NCI-H2107 treated with DMSO at 0.1 percent for 48 hours (cell line): ENCODE results near the gene OPCML.

ENCODE experiments used
- DNase-seq: peaks from one replicate; lab custom pipeline; 2025; ENCODE audit not compliant: unreplicated experiment; lab: John Stamatoyannopoulos, UW

Gene OPCML

DNA sequence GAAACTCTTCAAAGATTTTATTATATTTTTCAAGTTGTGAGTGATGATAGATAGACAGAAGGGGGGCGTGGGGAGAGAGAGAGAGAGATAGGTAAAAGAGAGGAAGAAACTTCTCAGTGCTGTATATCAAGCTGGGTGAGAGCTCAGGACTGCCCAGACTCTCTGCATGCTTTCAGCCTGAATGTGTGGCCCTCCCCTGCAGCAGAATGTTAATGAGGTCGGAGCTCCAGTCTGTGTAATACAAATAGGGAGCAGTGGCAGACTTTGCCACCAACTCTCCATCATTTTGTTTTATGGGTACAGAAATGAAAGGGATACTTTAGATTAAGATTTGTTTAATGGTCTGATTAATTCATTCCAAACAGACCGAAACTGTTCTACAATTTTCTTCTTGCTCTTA, 752.8 kb downstream of the OPCML start:
- no peak for DNase-seq

DNA sequence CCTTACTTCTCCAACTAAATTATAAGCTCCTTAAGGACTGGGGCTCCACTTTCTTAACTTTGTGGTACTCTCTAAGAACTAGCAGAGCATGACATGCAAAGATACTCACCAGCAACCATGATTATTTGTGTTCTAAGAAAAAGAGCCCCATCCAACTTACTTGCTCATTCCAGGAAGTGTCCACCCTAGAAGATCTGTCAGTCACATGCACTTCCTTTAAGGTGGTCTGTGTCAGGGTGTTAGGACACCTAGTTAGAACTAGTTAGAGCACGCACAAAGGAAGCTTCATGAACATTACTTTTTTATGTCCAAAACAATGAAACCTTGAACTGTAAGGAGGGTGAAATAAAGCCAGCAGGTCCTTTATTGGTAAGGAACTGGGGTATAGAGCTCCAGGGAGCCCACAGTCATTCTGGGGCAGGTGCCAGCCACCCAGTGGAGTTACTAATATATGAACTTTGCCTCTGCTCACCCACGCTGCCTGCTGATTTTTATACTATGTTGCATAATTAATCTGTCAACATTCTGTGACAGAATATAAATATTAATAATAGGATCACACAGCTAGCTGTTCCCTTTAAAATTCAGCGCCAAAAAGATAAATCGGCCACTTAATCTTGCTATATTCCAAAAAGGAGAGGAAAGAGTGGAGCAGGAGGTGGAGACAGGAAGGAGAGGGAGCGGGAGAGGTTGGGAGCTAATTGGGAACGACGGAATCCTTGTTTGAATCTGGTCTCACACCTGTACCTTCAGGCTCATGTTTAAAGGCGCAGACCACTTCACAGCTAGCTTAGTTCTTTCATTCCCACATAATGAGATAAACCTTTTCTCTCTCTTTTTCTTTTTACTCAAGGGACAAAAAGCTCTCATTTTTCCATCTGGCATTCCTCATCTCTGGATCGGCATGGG, 755.0 kb downstream of the OPCML start:
- DNase-seq, result no peak

DNA sequence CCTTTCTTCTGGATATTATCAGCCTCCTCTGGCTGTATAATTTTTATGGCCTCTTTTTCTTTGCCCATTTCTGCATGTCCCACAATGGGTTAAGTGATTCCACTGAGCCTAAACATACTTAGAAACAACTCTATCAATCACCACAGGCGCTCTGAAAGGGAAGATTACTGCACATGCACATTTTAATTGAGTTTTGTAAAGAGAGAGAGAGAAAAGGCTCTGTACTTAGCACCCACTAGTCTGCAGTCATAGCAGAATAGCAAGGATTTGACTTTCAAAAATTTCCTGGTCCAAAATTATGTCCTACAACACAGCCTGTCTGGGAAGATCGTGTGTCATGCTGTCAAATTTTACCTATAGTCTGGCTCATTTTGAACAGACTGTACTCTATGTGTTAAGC, 758.5 kb downstream of the OPCML start:
- DNase-seq, result no peak

DNA sequence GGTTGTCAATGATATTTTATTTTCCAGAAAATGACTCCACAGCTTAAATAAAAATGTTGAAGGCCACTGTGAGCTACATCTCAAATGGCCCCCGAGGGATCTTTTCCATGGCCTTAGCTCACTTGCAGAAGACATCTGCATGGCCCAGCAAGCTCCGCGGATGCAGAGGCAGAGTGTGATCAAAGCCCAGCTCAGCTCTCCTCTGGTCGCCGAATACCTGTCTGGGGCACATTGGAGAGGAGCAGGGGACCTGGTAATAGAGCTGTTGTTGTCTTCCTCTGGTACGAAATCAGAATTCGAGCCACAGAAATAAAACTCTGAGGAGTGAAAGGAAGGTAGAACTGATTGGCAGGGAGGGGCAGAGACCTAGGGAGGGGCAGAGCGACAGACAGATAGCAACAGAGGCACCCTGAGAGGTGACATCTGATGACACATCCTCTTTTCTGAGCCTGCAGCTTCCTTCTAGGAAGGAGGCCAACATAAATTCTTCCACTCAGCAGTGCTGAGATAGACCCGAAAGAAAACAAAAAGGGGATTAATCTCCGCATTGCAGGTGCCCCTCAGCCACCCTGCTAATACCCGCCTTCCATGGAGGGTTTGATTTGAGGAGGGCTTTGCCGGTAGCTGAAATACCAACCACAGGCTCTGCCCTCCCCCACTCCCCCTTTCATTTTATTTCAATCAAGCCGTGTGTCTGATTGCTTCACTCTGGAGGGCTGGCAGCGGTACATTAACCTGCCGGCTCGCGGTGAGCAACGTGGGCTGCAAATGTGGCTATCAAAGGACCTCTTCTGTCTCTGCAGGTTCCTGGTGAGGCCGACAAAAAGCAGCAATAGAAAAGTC, 759.4 kb downstream of the OPCML start:
- no peak for DNase-seq

DNA sequence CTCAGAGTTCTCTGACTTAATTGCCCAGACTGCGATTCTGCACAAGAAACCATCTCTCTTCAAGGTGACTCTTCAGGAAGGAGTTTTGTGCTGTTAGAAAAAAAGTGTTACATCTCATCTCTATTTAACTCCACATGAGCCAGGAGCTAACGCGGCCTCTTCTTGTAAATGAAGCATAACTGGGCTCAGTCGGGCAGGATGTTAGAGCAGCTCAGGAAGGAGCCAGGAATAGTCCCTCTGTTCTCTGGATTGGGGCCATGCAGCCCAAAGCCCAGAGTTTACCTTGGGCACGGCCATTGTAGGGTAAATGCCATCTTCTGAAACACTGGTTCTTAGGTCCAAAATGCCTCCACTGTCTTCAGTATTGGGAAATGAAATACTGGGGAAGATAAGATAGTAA, 760.6 kb downstream of the OPCML start:
- no peak for DNase-seq

DNA sequence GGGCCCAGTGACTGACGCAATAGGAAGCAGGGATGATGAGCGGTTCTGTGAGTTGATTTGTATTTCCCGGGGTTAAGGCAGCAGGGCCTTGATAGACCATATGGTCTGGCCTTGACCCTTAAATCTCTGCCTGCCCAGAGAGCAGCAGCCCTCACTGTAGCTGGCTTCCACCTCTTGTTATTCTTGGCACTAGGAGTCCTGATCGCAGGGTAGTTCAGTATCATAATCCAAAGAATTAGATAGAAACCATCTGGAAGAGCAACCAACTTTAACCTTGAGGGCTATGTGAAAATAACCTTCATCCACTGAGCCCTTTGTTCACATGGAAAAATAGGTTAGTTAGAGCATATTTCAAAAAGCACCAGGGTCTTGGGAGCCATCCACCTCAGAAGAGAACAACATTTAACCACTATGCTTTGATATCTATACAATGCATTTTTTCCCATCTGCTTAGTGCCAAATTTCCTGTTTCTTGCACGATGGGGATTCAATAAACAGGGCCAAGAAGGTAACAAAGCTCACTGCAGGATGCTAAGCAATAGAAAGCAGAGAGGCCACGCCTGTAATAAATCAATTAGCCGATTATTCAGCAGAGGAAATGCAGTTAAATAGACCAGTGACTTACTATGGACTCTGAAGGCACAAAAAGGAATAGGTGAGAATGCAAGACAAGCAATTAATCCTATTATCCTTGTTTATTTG, 761.3 kb downstream of the OPCML start:
- no peak for DNase-seq

DNA sequence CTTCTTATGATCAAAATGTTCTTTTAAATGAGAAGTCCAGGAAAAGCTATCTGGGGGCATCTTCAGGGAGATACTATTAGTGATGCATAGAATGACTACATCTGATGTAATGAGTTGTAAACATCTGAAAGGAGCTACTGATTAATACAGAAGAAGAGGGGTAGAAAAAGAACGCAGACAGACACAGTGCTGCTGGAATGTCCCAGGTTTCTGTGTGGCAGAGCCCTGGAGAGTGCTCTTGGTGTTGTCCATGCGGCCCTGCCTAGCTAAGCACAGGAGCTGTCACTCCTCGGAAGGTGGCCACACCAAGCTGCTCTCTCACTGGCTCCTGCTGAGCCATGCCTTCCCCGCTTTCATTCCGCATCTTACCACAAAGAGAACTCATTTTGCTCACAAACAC, 768.8 kb downstream of the OPCML start:
- no peak for DNase-seq

DNA sequence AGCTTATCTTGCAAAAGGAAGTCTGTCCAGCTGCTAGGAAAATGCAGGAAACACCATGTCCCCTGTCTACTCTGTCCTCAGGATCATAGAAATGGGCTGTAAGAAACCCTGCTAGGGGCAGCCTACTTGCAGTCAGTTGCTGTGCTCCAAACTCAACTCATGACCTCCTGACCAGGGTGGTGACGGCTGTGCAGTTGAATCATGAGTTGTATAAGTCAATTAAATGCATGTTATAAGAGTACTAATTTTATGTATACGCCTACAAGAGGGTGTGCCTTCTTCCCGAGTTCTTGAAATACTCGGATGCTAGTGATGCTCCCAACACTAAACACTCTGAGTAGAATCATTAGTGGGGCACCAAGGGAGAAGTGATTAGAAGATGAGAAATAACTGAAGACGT, 776.4 kb downstream of the OPCML start:
- no peak for DNase-seq

DNA sequence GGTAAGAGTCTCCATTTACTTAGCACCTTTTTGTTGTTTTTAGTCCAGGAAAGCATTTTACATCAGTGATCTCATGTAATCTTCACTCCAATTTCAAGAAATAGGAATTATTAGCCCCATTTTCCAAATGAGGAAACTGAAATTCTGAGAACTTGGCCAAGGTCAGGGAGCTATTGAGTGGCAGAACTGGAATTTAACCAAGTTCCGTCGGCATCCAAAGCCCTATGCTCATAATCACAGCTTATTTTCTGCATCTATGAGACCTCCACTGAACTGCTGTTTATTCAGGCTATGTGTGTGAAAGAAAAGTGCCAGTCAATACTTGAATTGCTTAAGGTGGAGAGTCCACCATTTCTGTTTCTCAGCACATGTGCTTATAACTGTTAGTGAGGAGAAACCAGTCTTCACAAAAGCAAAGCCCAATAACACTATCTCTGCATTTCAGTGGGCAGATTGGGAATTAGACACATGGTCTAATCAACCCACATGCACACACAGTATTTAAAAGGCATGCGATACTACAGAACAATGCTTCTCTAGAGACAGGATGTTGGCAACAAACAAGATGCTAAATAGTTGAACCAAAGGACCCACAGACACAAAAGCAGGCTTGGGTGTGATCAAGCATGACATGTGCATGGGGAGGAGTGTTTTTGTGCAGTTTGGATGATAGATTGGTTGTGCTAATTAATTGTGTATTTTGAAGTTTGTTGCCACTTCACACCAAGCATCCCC, 780.6 kb downstream of the OPCML start:
- no peak for DNase-seq

DNA sequence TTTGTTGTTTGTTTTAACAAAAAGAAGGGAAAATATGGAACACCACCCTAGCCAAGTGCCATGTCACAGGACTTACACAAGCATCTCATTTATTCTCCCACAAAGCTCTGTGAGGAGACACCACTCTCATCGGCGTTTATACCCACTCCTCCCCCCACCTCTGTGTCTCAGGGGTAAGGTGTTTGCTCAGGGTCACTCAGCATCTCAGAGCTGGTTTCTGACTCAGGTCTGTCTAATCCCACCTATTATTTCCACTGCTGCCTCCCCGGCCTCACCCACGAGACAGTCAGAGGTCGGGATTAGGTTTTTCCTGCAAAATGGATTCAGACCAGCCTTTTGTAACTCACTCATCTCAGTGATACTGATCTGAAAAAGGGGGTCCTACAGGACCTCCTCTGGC, 786.0 kb downstream of the OPCML start:
- DNase-seq, result no peak

DNA sequence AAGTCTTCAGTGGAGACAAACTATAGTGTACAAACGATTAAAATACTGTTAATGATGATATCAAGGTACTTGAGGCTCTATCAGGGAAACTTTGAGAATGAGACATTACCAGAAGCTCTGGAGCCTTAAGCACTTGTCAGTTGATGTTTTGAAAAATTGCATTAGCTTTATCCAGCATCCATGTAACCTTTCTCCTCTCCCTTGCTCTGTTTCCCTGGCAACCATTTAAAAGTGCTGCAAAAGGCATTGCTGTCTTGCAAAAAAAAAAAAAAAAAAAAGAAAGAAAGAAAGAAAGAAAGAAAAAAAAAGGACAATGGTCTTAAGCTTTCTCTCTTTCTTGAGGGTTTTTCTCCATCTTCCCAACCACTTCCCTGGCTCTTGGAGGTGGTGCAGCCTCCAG, 787.0 kb downstream of the OPCML start:
- DNase-seq, result no peak

DNA sequence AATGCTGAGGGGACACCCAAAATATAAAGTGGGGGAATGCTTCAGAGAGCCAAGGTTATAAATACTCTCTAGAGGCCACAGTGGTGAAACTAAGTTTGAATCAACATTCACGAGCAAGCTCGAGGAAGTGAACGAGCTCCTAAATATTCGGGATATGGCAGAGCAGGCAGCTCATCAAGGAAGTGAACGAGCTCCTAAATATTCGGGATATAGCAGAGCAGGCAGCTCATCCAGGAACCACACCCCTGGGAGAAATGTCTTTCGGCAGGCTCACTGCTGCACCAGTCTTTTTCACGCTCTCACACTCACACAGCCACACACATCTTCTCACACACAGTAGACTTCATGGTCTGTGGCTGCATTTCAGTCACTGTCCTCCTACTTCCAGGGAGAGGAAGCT, 787.5 kb downstream of the OPCML start:
- DNase-seq, result no peak

DNA sequence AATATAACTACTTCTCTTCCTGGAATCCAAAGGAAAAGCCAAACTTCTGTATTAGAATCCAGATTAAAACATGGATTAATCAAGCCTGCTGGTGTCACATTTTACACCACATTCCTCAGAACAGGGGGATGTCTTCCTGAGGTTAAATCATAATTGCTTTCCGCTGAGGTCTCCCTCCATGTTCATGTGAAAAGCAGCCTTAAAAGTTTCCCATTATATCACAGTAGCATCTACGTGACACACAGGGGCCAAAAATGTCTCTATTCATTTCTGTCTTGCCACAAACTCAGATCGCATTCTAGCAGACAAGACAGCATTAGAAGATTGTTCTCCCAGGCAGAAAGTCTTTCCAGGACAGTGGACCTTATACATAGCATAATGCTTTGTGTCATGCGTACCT, 788.7 kb downstream of the OPCML start:
- DNase-seq, result no peak

DNA sequence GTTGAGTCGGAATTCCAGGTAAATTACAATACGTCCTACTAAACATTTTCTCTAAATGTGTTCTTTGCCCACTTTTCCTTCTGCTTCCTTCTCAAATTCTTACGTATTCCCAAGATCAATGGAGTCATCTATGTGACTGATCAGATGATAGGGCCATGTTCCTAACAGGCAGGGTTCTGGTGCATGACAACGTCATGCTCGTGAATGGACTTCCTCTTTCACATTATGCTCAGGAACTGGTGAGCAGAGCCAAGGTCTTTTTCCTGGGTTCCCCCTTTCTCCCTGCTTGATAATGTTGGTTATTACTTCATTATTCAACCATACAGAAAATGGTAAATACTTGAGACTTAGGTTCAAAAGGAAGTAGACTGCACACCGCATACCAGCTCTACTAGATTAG, 789.4 kb downstream of the OPCML start:
- no peak for DNase-seq

DNA sequence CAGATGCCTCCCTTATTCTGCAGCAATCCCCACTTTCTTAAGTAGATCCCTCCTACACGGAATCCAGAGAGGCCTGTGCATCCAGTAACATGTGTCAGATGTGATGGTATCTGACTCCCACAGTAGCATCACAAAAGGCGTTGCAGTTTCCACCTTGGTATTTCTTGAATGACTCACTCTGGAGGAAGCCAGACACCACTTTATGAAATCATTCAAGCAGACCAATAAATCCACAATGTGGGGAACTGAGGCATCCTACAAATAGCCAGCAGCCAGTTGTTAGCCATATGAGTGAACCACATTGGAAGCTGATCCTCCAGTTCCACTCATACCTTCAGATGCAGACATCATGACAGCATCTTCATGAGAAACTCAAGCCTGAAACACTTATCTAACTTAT, 798.1 kb downstream of the OPCML start:
- DNase-seq, result no peak

DNA sequence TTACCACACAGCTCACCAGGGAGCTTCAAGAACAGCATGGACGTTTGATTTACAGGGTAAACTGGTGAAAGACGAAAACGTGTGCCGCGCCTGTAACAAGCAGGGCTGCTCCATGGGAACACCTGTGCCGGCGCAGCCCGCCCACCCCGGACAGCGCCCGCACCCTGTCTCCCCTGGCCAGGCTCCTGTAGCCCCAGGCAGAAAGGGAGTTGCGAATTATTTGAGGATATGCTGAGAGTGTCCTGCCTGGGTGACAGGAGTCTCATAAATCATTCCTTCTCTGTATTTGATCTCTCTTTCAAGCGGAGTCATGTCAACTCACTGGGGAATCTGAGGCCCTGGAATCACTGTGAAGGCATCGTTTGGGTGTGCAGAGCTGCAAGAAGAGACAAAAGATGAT, 804.3 kb downstream of the OPCML start:
- DNase-seq, result no peak

DNA sequence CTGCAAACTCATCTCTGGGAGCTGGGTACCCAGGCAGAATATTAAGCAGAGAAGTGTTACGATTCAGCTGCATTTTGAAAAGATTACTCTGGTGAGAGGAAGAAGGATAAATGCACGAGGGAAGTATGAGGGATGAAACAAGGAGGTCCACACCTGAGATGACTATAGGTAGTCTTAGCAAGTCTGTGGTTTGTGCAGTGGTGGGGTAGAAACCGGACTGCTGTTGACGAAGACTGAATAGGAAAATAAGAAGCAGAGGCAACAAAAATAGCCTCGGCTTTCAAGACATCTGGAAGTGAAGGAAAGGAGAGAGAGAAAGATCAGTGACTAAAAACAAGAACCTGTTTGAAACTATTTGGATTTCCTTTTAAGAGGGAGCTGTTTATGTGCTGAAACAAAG, 810.8 kb downstream of the OPCML start:
- no peak for DNase-seq

DNA sequence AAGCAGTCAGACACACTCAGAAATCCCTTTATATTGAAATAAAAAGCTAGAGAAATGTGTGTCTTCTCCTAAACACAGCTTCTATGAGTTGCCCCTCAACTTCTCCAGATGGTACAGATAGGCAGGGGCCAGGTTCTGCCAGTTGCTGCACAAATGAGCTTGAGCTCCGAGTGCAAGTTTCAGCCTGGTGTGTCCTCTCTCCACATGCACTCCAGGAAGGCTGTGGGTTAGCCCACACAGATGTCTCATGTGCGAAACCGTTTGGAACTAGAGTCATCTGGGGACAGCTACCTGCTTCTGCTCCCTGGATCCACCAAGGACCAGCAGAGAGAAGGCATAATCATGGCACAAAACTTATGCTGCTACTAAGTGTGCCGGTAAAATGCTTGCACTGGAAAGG, 812.6 kb downstream of the OPCML start:
- no peak for DNase-seq

DNA sequence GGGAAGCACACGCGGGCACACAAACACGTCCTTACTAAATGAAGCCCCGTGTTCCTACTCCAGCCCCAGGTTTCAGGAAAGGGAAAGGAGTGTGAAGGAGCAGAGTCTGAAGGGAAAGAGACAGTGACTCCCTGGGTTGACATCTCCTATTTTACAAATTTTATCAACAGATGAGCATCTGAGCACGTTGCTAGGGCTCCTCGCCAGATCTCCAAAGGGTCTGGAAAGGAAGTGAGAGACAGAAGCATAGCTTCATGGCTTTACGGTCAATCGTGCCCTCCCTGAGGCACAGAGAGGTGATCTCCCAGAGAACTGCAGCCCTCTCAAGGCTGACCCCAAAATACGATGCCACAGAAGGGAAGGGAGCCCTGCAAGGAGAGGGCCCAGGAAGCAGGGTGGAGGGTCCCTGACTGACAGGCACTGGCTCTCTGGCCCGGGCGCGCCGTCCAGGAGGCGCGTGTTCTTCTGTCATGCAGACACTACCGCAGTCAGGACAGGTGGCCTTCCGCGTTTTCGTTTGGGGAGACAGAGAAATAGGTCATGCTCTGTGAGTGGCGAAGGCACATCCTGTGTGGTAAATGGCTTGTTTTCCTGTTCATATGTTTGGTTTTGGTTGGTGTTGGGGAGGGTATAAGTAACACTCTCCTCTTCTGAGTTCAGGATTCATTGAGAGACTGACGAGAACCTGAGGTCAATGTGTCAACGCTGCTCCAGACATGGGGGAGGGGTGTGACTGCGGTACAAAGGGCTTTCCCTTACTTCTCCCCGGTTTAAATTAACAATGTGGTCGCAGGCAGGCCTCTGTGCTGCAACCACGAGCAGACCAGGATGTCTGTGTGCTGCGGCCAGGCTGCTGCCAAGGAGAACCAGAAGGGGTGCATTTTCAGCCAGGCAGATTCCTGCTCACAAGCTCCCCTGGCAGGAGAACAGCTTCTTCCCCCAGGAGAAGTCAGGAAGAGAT, 813.3 kb downstream of the OPCML start:
- no peak for DNase-seq

DNA sequence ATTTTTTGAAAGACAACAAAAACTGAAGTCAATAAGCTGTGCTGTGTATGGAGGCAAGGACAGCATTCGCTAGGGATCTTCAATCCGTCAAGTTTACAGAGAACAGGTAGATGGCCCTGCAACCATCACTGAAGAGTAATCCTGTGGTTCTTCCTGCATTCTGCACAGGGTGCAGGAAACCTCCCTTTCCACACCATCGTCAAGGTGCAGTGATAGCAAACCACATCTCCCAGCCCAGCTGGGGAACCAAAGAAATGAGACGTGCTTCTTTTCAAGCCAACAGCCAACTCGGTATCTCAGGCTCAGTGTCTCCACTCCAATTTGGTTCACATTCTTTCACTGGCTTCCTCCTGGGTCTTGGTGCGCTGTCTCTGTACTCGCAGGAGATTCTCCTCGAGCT, 814.5 kb downstream of the OPCML start:
- DNase-seq, result no peak
